Neuronal stem cell (in vitro differentiated cells): ENCODE data around the gene PREPL.

ENCODE experiments used
- DNase-seq: peaks from one replicate; pipeline ENCODE4 v3.0.0-alpha.2; 2013; ENCODE audit warnings: low spot score
- H2AFZ ChIP-seq: one replicate; pipeline ENCODE4 v1.6.1; 2013; ENCODE audit warnings: mild to moderate bottlenecking, low read length, inconsistent platforms
- H2AK5ac ChIP-seq: 2 replicates; pipeline ENCODE4 v1.6.1; 2013; ENCODE audit warnings: low read depth, mild to moderate bottlenecking, inconsistent platforms, low read length, moderate library complexity, mixed read lengths
- H2BK120ac ChIP-seq: 2 replicates; pipeline ENCODE4 v1.6.1; 2013; ENCODE audit warnings: low read depth, mild to moderate bottlenecking, inconsistent platforms, low read length, moderate library complexity, mixed read lengths
- H2BK12ac ChIP-seq: one replicate; pipeline ENCODE4 v1.6.1; 2013; ENCODE audit warnings: low read length, inconsistent platforms
- H2BK15ac ChIP-seq: 2 replicates; pipeline ENCODE4 v1.6.1; 2013; ENCODE audit warnings: mild to moderate bottlenecking, low read length, inconsistent platforms, mixed read lengths
- H2BK5ac ChIP-seq: one replicate; pipeline ENCODE4 v1.6.1; 2013; ENCODE audit warnings: inconsistent platforms, mild to moderate bottlenecking, low read length, moderate library complexity
- H3K14ac ChIP-seq: one replicate; pipeline ENCODE4 v1.6.1; 2013; ENCODE audit warnings: low read length, inconsistent platforms
- H3K18ac ChIP-seq: 2 replicates; pipeline ENCODE4 v1.6.1; 2013; ENCODE audit warnings: low read length, inconsistent platforms
- H3K23ac ChIP-seq: 2 replicates; pipeline ENCODE4 v1.6.1; 2013; ENCODE audit warnings: low read depth, mild to moderate bottlenecking, mixed read lengths, low read length, inconsistent platforms; ENCODE audit not compliant: poor library complexity
- H3K27ac ChIP-seq: replicated peaks from 3 replicates; pipeline ENCODE4 v1.5.1; 2013; ENCODE audit warnings: low read length, inconsistent platforms
- H3K27me3 ChIP-seq, 3 experiments: 2 replicates each; pipeline ENCODE4 v1.6.1; 2013; ENCODE audit warnings: low read length in 3 of 3, mild to moderate bottlenecking in 2 of 3, inconsistent platforms in 1 of 3, low read depth in 1 of 3, mixed read lengths in 1 of 3, moderate library complexity in 1 of 3; ENCODE audit not compliant: control insufficient read depth in 3 of 3, insufficient read depth in 3 of 3
- H3K36me3 ChIP-seq, 2 donors: replicated peaks in 1 of 2; 2 replicates each; pipeline ENCODE4 v1.6.1; 2013; ENCODE audit warnings: low read length in 2 of 2; ENCODE audit not compliant: control insufficient read depth in 2 of 2, insufficient read depth in 2 of 2
- H3K4ac ChIP-seq: 2 replicates; pipeline ENCODE4 v1.6.1; 2013; ENCODE audit warnings: inconsistent platforms, mild to moderate bottlenecking, low read length, moderate library complexity
- H3K4me1 ChIP-seq, 2 donors: 1 replicate in 1 of 2; 2 replicates in 1 of 2; pipeline ENCODE4 v1.6.1; 2013; ENCODE audit warnings: low read length in 2 of 2, low read depth in 1 of 2; ENCODE audit not compliant: control insufficient read depth in 2 of 2, insufficient read depth in 1 of 2
- H3K4me2 ChIP-seq: one replicate; pipeline ENCODE4 v1.6.1; 2013; ENCODE audit warnings: mild to moderate bottlenecking, low read length, inconsistent platforms; ENCODE audit not compliant: insufficient read depth, poor library complexity, severe bottlenecking
- H3K4me3 ChIP-seq, 2 donors: 2 replicates each; pipeline ENCODE4 v1.5.1; 2013; ENCODE audit warnings: low read length in 2 of 2, mild to moderate bottlenecking in 2 of 2, inconsistent platforms in 1 of 2, moderate library complexity in 1 of 2
- H3K79me1 ChIP-seq: one replicate; pipeline ENCODE4 v1.6.1; 2013; ENCODE audit warnings: low read depth, mild to moderate bottlenecking, inconsistent platforms, low read length, moderate library complexity
- H3K9ac ChIP-seq: one replicate; pipeline ENCODE4 v1.6.1; 2013; ENCODE audit warnings: mild to moderate bottlenecking, low read depth, low read length, inconsistent platforms; ENCODE audit not compliant: poor library complexity
- H3K9me3 ChIP-seq, 2 donors: replicated peaks in 1 of 2; 2 replicates each; pipeline versions ENCODE3 to v1.6.1; 2013; ENCODE audit warnings: low read length in 2 of 2, mild to moderate bottlenecking in 2 of 2, inconsistent platforms in 1 of 2, low read depth in 1 of 2, mixed read lengths in 1 of 2, moderate library complexity in 1 of 2; ENCODE audit not compliant: control insufficient read depth in 2 of 2, insufficient read depth in 1 of 2
- H4K8ac ChIP-seq: one replicate; pipeline ENCODE4 v1.6.1; 2013; ENCODE audit warnings: low read depth, mild to moderate bottlenecking, inconsistent platforms, low read length, moderate library complexity
- H4K91ac ChIP-seq: one replicate; pipeline ENCODE4 v1.6.1; 2013; ENCODE audit warnings: low read length, low read depth, mild to moderate bottlenecking, inconsistent platforms; ENCODE audit not compliant: poor library complexity
- WGBS, 2 donors: extraction: QIAGEN DNeasy Blood & Tissue Kit; methylation state at CpG; one replicate each; pipeline ENCODE4 v1.1.7; 2013; ENCODE audit warnings: missing lambda C conversion rate in 2 of 2, mixed read lengths in 1 of 2; ENCODE audit not compliant: insufficient read length in 2 of 2, insufficient replicate concordance in 1 of 2; ENCODE audit errors: extremely low coverage in 2 of 2; 5-methylcytosine and 5-hydroxymethylcytosine counted together

PREPL gene

DNA sequence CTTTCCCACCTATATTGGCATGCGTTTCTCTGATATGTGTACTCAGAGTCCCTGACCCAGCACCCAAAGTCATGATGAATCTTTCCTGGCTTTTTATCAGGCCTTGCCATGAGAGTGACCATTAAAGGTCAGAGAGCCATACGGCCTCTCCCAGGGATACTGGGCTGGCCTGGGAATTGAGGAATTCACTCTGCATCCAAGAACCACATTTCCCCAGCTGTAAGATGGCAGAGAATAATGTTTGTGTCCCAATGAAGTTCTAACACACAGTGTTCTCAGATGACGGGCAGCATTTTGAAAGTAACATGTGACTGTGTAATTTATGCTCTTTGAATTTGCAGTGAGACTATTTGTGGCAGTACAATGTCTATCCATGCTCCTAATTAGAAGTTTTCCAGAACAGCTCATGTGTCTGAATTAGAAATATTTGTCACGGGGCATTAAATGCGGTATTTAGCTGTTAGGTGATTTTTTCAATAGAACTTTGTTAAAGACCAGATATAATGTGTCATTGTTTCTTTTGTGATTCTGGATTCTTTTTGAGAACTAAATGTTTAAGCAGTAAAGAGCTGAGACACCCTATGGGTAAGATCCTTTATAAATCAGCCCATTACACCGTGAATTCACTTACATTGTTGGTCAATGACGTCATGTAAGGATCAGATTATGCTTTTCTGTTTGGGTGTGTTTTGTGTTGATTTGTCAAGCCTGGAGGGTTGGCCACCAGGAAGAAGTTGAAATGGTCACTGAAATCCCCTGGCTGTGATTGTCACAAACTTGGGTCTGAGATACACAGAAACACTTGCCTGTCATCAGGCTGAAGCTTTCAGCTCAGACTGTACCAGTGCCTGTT lies 93.3 kb downstream of the PREPL start:
- H3K27me3 ChIP-seq: no peaks in the 10 kb centered on the region
- no peak overlapping the region for H3K4me2 ChIP-seq
- H3K27ac ChIP-seq: no peak overlapping the region
- no peak overlapping the region for H4K8ac ChIP-seq
- H3K9ac ChIP-seq: no peak overlapping the region
- no peaks in the 10 kb centered on the region for H3K36me3 ChIP-seq
- H2BK12ac ChIP-seq: no peak overlapping the region
- no peak overlapping the region for H2BK120ac ChIP-seq
- H2BK15ac ChIP-seq: no peak overlapping the region
- DNase-seq: no peak
- H2AFZ ChIP-seq: peak overlapping the region; percentile 65
- no CpG with 5 or more reads among the region's 7 CpGs for WGBS, 2 donors
- H3K23ac ChIP-seq: no peak overlapping the region
- no peaks in the 10 kb centered on the region for H3K79me1 ChIP-seq
- H3K14ac ChIP-seq: no peak overlapping the region
- no peak overlapping the region for H2BK5ac ChIP-seq
- peaks cover 0 to 5% of the 10 kb centered on the region in 2 donors for H3K9me3 ChIP-seq
- H3K4me1 ChIP-seq: peaks cover 7 to 8% of the 10 kb centered on the region in 2 donors
- no peak overlapping the region for H3K4ac ChIP-seq
- no peak overlapping the region for H2AK5ac ChIP-seq
- no peak overlapping the region for H3K4me3 ChIP-seq
- H3K18ac ChIP-seq: no peak overlapping the region
- H4K91ac ChIP-seq: no peak overlapping the region
